IMR-90 (cell line): Measurements from ENCODE around the gene ZNF532.

Source experiments
- POLR2A ChIP-seq: IDR thresholded peaks from 2 replicates; pipeline ENCODE4 v1.6.1; 2012; ENCODE audit warnings: mild to moderate bottlenecking, low read depth, low read length
- RAD21 ChIP-seq: IDR thresholded peaks from 2 replicates; pipeline ENCODE4 v1.6.1; 2012; ENCODE audit warnings: low read length, improper control_type of control experiment
- TF ChIP-seq, protein P1 (sequence below): conservative IDR thresholded peaks from 2 replicates; pipeline ENCODE4 v1.5.1; 2012; ENCODE audit warnings: mild to moderate bottlenecking, low read depth, low read length, improper control_type of control experiment
- TF ChIP-seq, protein P2 (sequence below): fragments of 150-350 bp; IDR thresholded peaks from 2 replicates; pipeline ENCODE4 v1.6.1; 2017; ENCODE audit warnings: mild to moderate bottlenecking, antibody characterized with exemption, low read length, low read depth

DNA sequence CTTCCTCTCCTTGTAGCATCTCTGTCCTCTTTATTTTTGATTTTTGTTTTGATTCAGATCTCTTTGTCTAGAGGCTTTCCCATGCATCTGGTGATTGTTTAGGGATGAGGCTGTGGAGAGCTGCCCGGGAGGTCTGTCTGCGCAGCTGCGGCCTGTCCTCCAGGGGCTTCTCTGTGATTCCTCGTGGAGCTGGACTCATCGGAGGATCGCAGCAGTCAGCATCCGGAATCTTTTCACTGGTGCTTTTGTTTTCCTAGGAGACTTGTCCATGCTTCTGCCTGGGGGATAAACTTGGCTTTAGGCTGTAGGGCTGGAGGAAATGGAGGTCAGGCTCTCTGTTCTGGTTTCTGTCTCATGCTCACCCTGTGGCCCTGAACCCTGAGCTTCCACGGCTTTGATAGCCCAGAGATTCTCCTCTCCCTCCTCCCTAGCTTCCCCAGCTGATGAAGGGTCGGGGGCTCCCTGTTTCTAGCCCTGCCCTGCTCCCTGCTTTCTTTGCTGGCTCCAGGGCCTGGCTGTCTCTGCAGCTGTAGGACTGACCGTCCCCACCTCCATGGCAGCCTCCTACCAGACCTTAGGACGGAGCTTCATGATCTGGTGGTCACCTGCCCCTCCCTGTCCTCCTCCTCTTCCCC is 35.5 kb downstream of the ZNF532 start:
- TF ChIP-seq, protein P1, sequence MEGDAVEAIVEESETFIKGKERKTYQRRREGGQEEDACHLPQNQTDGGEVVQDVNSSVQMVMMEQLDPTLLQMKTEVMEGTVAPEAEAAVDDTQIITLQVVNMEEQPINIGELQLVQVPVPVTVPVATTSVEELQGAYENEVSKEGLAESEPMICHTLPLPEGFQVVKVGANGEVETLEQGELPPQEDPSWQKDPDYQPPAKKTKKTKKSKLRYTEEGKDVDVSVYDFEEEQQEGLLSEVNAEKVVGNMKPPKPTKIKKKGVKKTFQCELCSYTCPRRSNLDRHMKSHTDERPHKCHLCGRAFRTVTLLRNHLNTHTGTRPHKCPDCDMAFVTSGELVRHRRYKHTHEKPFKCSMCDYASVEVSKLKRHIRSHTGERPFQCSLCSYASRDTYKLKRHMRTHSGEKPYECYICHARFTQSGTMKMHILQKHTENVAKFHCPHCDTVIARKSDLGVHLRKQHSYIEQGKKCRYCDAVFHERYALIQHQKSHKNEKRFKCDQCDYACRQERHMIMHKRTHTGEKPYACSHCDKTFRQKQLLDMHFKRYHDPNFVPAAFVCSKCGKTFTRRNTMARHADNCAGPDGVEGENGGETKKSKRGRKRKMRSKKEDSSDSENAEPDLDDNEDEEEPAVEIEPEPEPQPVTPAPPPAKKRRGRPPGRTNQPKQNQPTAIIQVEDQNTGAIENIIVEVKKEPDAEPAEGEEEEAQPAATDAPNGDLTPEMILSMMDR: no peak
- no peak for TF ChIP-seq POLR2A
- no peak for TF ChIP-seq RAD21
- TF ChIP-seq, protein P2, sequence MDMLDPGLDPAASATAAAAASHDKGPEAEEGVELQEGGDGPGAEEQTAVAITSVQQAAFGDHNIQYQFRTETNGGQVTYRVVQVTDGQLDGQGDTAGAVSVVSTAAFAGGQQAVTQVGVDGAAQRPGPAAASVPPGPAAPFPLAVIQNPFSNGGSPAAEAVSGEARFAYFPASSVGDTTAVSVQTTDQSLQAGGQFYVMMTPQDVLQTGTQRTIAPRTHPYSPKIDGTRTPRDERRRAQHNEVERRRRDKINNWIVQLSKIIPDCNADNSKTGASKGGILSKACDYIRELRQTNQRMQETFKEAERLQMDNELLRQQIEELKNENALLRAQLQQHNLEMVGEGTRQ: no peak
